ENCODE data around the gene CDH26. TPM values are rescaled to one million over a fixed set of nuclear protein-coding genes. Genes with fewer than 3 reads are reported as not detected.

The CDH26 gene
- total RNA-seq, 1 donor from 2014 or later: not detected

- DNase-seq (ENCODE audit: low spot score in 2 of 2): no peak
- intact Hi-C loops (cut with DNase I): no loop called here
- no peaks in the 10 kb centered on the region for H3K36me3 ChIP-seq
- no peaks in the 10 kb centered on the region for H3K9me3 ChIP-seq
- no peak overlapping the region for H3K4me3 ChIP-seq
- no peaks in the 10 kb centered on the region for H3K4me1 ChIP-seq
- TF ChIP-seq CTCF (IDR thresholded peaks at IDR 0.05): no peak
- no peaks in the 10 kb centered on the region for H3K27me3 ChIP-seq
- H3K27ac ChIP-seq: no peak overlapping the region
Observed at GRCh38 chr20:59976156-59976782, 18.0 kb downstream of the CDH26 start.

- no peak overlapping the region for H3K4me3 ChIP-seq
- no peaks in the 10 kb centered on the region for H3K36me3 ChIP-seq
- TF ChIP-seq CTCF (IDR thresholded peaks at IDR 0.05): no peak
- intact Hi-C loops (cut with DNase I): no loop called here
- no peaks in the 10 kb centered on the region for H3K9me3 ChIP-seq
- no peak overlapping the region for H3K27ac ChIP-seq
- no peaks in the 10 kb centered on the region for H3K27me3 ChIP-seq
- no peak for DNase-seq (ENCODE audit: low spot score in 2 of 2)
- H3K4me1 ChIP-seq: no peaks in the 10 kb centered on the region
Observed at GRCh38 chr20:59977086-59977485, 18.9 kb downstream of the CDH26 start.

DNA sequence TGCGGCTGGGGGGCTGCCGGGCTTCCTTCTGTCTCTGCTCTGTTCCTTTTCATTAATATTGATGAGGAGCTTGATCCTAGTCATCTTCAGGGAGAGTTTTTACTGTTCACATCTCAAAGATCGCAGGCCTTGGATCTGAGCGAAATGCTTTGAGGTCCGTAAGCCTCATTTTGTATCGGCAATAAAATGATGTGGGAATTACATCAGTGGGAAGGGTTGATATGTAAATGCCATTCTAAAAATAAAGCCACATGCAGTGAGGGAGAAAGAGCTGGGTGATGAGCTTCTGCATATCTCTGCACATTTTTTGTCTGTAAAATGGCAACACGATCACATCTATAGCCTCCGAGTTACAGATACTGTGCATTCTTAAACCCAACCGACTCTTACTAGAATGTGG lies 24.9 kb downstream of the CDH26 start:
- Histone ChIP-seq H3K4me1 (no peaks in the 10 kb centered on the region), H3K4me3 (no peak overlapping the region), H3K9me3 (no peaks in the 10 kb centered on the region), H3K36me3 (no peaks in the 10 kb centered on the region), H3K27ac (no peak overlapping the region), H3K27me3 (no peaks in the 10 kb centered on the region)
- no peak for DNase-seq (ENCODE audit: low spot score in 2 of 2)
- intact Hi-C loops (cut with DNase I): no loop called here
- TF ChIP-seq CTCF (IDR thresholded peaks at IDR 0.05): no peak

- Histone ChIP-seq H3K9me3 (no peaks in the 10 kb centered on the region), H3K4me1 (no peaks in the 10 kb centered on the region), H3K27ac (no peak overlapping the region), H3K4me3 (no peak overlapping the region), H3K27me3 (no peaks in the 10 kb centered on the region), H3K36me3 (no peaks in the 10 kb centered on the region)
- TF ChIP-seq CTCF (IDR thresholded peaks at IDR 0.05): no peak
- no peak for DNase-seq (ENCODE audit: low spot score in 2 of 2)
- intact Hi-C loops (cut with DNase I): no loop called here
Observed at GRCh38 chr20:59984541-59984940, 26.3 kb downstream of the CDH26 start.

- intact Hi-C loops (cut with DNase I): no loop called here
- Histone ChIP-seq H3K4me3 (no peak overlapping the region), H3K36me3 (no peaks in the 10 kb centered on the region), H3K27ac (no peak overlapping the region), H3K27me3 (no peaks in the 10 kb centered on the region), H3K4me1 (no peaks in the 10 kb centered on the region), H3K9me3 (no peaks in the 10 kb centered on the region)
- DNase-seq (ENCODE audit: low spot score in 2 of 2): no peak
- TF ChIP-seq CTCF (IDR thresholded peaks at IDR 0.05): no peak
Observed at GRCh38 chr20:59985164-59985563, 26.9 kb downstream of the CDH26 start.

GRCh38 chr20:59985864-59986263 lies 27.6 kb downstream of the CDH26 start:
- no peaks in the 10 kb centered on the region for H3K27me3 ChIP-seq

More at GRCh38 chr20:59985864-59986263, 27.6 kb downstream of the CDH26 start:
- DNase-seq (ENCODE audit: low spot score in 2 of 2): no peak
- Histone ChIP-seq H3K9me3 (no peaks in the 10 kb centered on the region), H3K36me3 (no peaks in the 10 kb centered on the region), H3K27ac (no peak overlapping the region), H3K4me3 (no peak overlapping the region), H3K4me1 (no peaks in the 10 kb centered on the region)
- TF ChIP-seq CTCF (IDR thresholded peaks at IDR 0.05): no peak
- intact Hi-C loops (cut with DNase I): no loop called here
